ENCODE measurements around the gene ENTPD6. TPM values are rescaled to one million over a fixed set of nuclear protein-coding genes. Genes with fewer than 3 reads are reported as not detected.

The ENTPD6 gene
- total and polyA plus RNA-seq, 4 experiments from 2014 or later = 42.1 to 94.3 (median 68.0) TPM

DNA sequence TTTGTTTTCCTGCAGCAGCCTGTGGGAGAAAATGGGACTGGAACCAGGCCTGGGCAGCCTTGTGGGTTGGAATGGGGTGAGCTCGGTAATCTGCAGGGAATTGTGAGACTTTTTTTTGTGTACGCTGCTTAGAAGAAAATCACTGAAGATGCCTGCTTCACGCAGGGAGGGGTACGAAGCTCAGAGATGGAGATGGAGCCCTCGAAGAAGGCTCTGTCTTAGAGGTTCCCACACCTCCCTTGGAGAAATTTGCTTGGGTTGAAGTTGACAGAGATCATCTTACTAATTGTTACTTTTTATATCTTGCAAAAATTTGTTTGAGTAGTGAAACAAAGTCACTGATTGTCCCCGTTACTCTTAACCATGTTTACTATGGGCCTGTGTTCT lies 53.3 kb downstream of the ENTPD6 start:
- Mint-ChIP-seq H3K27ac (peak overlapping the region; percentile 1 to 91 (median 86)), H3K27me3 (no peaks in the 10 kb centered on the region), H3K4me3 (peak overlapping the region; percentile 89 to 97 (median 93)), H3K36me3 (peaks cover 4 to 6% of the 10 kb centered on the region in 2 donors), H3K4me1 (peaks cover 25 to 55% (median 40%) of the 10 kb centered on the region in 4 donors), H3K9me3 (peaks cover 0 to under 1% (median 0%) of the 10 kb centered on the region in 8 donors)
- ChIA-PET CTCF (ENCODE audit: partially characterized antibody) (no interaction called here), POLR2A (ENCODE audit: partially characterized antibody) (interaction anchor here (1.0 to 3.9 kb wide), 3 partner anchors 25 to 191 kb away, joined by 4 to 34 read pairs (median 10); partner anchors contain the start of genes ACSS1 and ENTPD6)
- H3K4me3 ChIP-seq (ENCODE audit: low read length in 2 of 2) = peak overlapping the region in 1 of 2 donors; percentile 94
- peak in 1 of 5 donors; percentile 2 for DNase-seq
- peaks cover 30% of the 10 kb centered on the region for H3K4me1 ChIP-seq (ENCODE audit: insufficient read depth, low read length)
- no peaks in the 10 kb centered on the region for H3K9me3 ChIP-seq (ENCODE audit: control insufficient read depth in 1 of 2, low read length in 2 of 2)
- H3K36me3 ChIP-seq (ENCODE audit: insufficient read depth, low read length) = no peaks in the 10 kb centered on the region
- no peaks in the 10 kb centered on the region for H3K27me3 ChIP-seq (ENCODE audit: insufficient read depth, low read length)
- intact Hi-C loops (cut with micrococcal nuclease) = loop anchor here (1.0 to 5.0 kb wide), 4 partner anchors 53 to 256 kb away; partner anchors contain the start of genes ABHD12, ACSS1, APMAP and ENTPD6
- H3K27ac ChIP-seq (ENCODE audit: low read depth, low read length) = peak overlapping the region; percentile 59

DNA sequence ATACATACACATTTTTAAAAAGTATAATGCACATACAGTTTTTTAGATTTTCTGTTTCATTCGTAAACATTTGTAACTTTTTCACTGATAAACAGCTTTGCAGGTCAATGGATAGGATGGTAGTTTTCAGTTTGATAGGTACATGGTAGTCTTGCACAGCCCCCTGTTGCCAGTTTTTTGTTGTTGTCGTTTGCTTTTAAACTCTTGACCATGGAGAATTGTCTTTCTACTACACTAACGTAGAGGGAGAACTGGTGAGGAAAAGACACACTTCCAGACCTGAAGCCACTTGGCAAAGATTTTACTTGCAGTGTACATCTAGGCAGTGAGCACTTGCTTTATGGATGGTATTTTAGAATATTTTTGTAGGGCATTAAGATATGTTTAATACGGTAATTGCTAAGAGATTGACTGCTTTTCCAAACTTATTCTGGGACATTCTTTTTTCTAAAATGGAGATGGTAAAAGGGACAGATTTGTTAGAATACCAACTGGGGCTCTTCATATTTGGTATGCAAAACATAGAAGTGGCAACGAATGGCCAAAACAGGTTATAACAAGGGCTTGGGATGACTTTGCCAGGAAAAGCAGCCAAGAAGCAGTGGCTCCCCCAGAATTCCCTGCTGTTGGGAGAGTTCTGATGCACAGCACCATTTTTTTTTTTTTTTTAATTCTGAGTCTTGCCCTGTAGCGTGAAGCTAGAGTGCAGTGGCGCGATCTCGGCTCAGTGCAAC lies 53.9 kb downstream of the ENTPD6 start:
- peak overlapping the region; percentile 59 for H3K27ac ChIP-seq (ENCODE audit: low read depth, low read length)
- intact Hi-C loops (cut with micrococcal nuclease) = loop anchor here (5.0 kb wide), 2 partner anchors 192 to 257 kb away; partner anchors contain the start of genes ACSS1 and APMAP

GRCh38 chr20:25250508-25250907 lies 55.0 kb downstream of the ENTPD6 start:
- H3K4me1 ChIP-seq (ENCODE audit: insufficient read depth, low read length) = peaks cover 30% of the 10 kb centered on the region
- POLR2A ChIA-PET (ENCODE audit: partially characterized antibody) = interaction anchor here (1.3 kb wide), 1 partner anchor 55 kb away, joined by 4 read pairs; the partner anchor contains the start of gene ENTPD6
- H3K4me1 Mint-ChIP-seq = peaks cover 29 to 62% (median 42%) of the 10 kb centered on the region in 4 donors
- no peaks in the 10 kb centered on the region for H3K36me3 ChIP-seq (ENCODE audit: insufficient read depth, low read length)
- peaks cover 4 to 6% of the 10 kb centered on the region in 2 donors for H3K36me3 Mint-ChIP-seq
- no peak overlapping the region for H3K4me3 ChIP-seq (ENCODE audit: low read length in 2 of 2)
- peak overlapping the region in 2 of 8 donors; percentile 18 to 89 for H3K4me3 Mint-ChIP-seq
- H3K27ac ChIP-seq (ENCODE audit: low read depth, low read length) = no peak overlapping the region
- intact Hi-C loops (cut with micrococcal nuclease) = no loop called here
- H3K9me3 Mint-ChIP-seq = no peaks in the 10 kb centered on the region
- DNase-seq = no peak
- H3K27ac Mint-ChIP-seq = no peak overlapping the region
- H3K9me3 ChIP-seq (ENCODE audit: control insufficient read depth in 1 of 2, low read length in 2 of 2) = no peaks in the 10 kb centered on the region
- H3K27me3 ChIP-seq (ENCODE audit: insufficient read depth, low read length) = no peaks in the 10 kb centered on the region
- H3K27me3 Mint-ChIP-seq = no peaks in the 10 kb centered on the region
- CTCF ChIA-PET (ENCODE audit: partially characterized antibody) = no interaction called here

More for the DNA sequence above, 53.9 kb downstream of the ENTPD6 start:
- Mint-ChIP-seq H3K36me3 (peaks cover 4 to 6% of the 10 kb centered on the region in 2 donors), H3K9me3 (no peaks in the 10 kb centered on the region), H3K4me1 (peaks cover 26 to 57% (median 41%) of the 10 kb centered on the region in 4 donors), H3K4me3 (peak overlapping the region; percentile 89 to 97 (median 93)), H3K27me3 (no peaks in the 10 kb centered on the region), H3K27ac (peak overlapping the region in 6 of 7 donors; percentile 1 to 91 (median 86))
- POLR2A ChIA-PET (ENCODE audit: partially characterized antibody) = interaction anchor here (0.6 to 3.9 kb wide), 3 partner anchors 54 to 191 kb away, joined by 3 to 34 read pairs (median 4); partner anchors contain the start of gene ENTPD6
- CTCF ChIA-PET (ENCODE audit: partially characterized antibody) = no interaction called here
- no peaks in the 10 kb centered on the region for H3K27me3 ChIP-seq (ENCODE audit: insufficient read depth, low read length)
- no peaks in the 10 kb centered on the region for H3K9me3 ChIP-seq (ENCODE audit: control insufficient read depth in 1 of 2, low read length in 2 of 2)
- peaks cover 30% of the 10 kb centered on the region for H3K4me1 ChIP-seq (ENCODE audit: insufficient read depth, low read length)
- DNase-seq = no peak
- H3K36me3 ChIP-seq (ENCODE audit: insufficient read depth, low read length) = no peaks in the 10 kb centered on the region
- peak overlapping the region in 1 of 2 donors; percentile 94 for H3K4me3 ChIP-seq (ENCODE audit: low read length in 2 of 2)

DNA sequence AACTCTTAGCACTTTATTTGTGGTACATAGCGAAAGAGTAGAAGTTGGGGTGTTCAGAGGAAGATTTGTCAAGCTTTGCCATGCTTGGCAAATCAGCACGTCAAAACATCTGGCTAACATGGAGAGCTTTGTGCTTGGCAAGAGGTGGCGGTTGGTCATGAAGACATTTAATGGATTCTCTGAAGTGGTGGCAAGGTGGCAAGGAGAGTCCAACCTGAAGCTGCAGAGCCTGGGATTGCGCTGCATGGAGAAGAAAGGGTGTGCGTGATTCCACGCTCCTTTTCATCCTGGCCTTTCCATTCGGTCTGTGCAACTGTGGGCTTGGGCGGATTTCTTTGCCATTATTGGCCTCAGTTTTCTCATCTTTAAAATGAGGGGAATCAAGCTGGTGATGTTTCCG lies 55.5 kb downstream of the ENTPD6 start:
- Mint-ChIP-seq H3K9me3 (no peaks in the 10 kb centered on the region), H3K27me3 (no peaks in the 10 kb centered on the region), H3K4me3 (no peak overlapping the region), H3K4me1 (peaks cover 29 to 61% (median 43%) of the 10 kb centered on the region in 4 donors), H3K27ac (no peak overlapping the region), H3K36me3 (peaks cover 4 to 6% of the 10 kb centered on the region in 2 donors)
- DNase-seq = no peak
- Histone ChIP-seq H3K4me3 (ENCODE audit: low read length in 2 of 2) (no peak overlapping the region), H3K4me1 (ENCODE audit: insufficient read depth, low read length) (peaks cover 30% of the 10 kb centered on the region), H3K36me3 (ENCODE audit: insufficient read depth, low read length) (no peaks in the 10 kb centered on the region), H3K27me3 (ENCODE audit: insufficient read depth, low read length) (no peaks in the 10 kb centered on the region), H3K27ac (ENCODE audit: low read depth, low read length) (no peak overlapping the region), H3K9me3 (ENCODE audit: control insufficient read depth in 1 of 2, low read length in 2 of 2) (no peaks in the 10 kb centered on the region)
- POLR2A ChIA-PET (ENCODE audit: partially characterized antibody) = interaction anchor here (1.3 kb wide), 1 partner anchor 56 kb away, joined by 4 read pairs; the partner anchor contains the start of gene ENTPD6
- intact Hi-C loops (cut with micrococcal nuclease) = no loop called here
- CTCF ChIA-PET (ENCODE audit: partially characterized antibody) = no interaction called here

- Mint-ChIP-seq H3K36me3 (peaks cover 4 to 8% of the 10 kb centered on the region in 2 donors), H3K4me3 (peak overlapping the region in 1 of 8 donors; percentile 13), H3K9me3 (no peaks in the 10 kb centered on the region), H3K4me1 (peaks cover 26 to 56% (median 43%) of the 10 kb centered on the region in 4 donors), H3K27ac (no peak overlapping the region), H3K27me3 (no peaks in the 10 kb centered on the region)
- Histone ChIP-seq H3K4me3 (ENCODE audit: low read length in 2 of 2) (no peak overlapping the region), H3K4me1 (ENCODE audit: insufficient read depth, low read length) (peaks cover 30% of the 10 kb centered on the region), H3K27me3 (ENCODE audit: insufficient read depth, low read length) (no peaks in the 10 kb centered on the region), H3K27ac (ENCODE audit: low read depth, low read length) (no peak overlapping the region), H3K9me3 (ENCODE audit: control insufficient read depth in 1 of 2, low read length in 2 of 2) (no peaks in the 10 kb centered on the region), H3K36me3 (ENCODE audit: insufficient read depth, low read length) (no peaks in the 10 kb centered on the region)
- ChIA-PET CTCF (ENCODE audit: partially characterized antibody) (no interaction called here), POLR2A (ENCODE audit: partially characterized antibody) (no interaction called here)
- intact Hi-C loops (cut with micrococcal nuclease) = no loop called here
- no peak for DNase-seq
Observed at GRCh38 chr20:25251558-25251957, 56.0 kb downstream of the ENTPD6 start.

GRCh38 chr20:25252230-25252651 lies 56.7 kb downstream of the ENTPD6 start:
- Mint-ChIP-seq H3K27ac (peak overlapping the region in 1 of 7 donors; percentile 12), H3K9me3 (no peaks in the 10 kb centered on the region), H3K36me3 (peaks cover 4 to 8% of the 10 kb centered on the region in 2 donors), H3K4me1 (peaks cover 19 to 49% (median 38%) of the 10 kb centered on the region in 4 donors), H3K27me3 (no peaks in the 10 kb centered on the region), H3K4me3 (peak overlapping the region in 1 of 8 donors; percentile 7)
- no peak for DNase-seq
- Histone ChIP-seq H3K27ac (ENCODE audit: low read depth, low read length) (no peak overlapping the region), H3K4me3 (ENCODE audit: low read length in 2 of 2) (no peak overlapping the region), H3K4me1 (ENCODE audit: insufficient read depth, low read length) (peaks cover 23% of the 10 kb centered on the region), H3K36me3 (ENCODE audit: insufficient read depth, low read length) (no peaks in the 10 kb centered on the region), H3K27me3 (ENCODE audit: insufficient read depth, low read length) (no peaks in the 10 kb centered on the region), H3K9me3 (ENCODE audit: control insufficient read depth in 1 of 2, low read length in 2 of 2) (no peaks in the 10 kb centered on the region)
- CTCF ChIA-PET (ENCODE audit: partially characterized antibody) = no interaction called here
- POLR2A ChIA-PET (ENCODE audit: partially characterized antibody) = no interaction called here
- intact Hi-C loops (cut with micrococcal nuclease) = no loop called here

GRCh38 chr20:25252686-25253421 lies 57.3 kb downstream of the ENTPD6 start:
- CTCF ChIA-PET (ENCODE audit: partially characterized antibody) = no interaction called here
- no peaks in the 10 kb centered on the region for H3K27me3 ChIP-seq (ENCODE audit: insufficient read depth, low read length)
- POLR2A ChIA-PET (ENCODE audit: partially characterized antibody) = no interaction called here
- H3K27ac ChIP-seq (ENCODE audit: low read depth, low read length) = no peak overlapping the region
- peaks cover 23% of the 10 kb centered on the region for H3K4me1 ChIP-seq (ENCODE audit: insufficient read depth, low read length)
- no peak overlapping the region for H3K4me3 ChIP-seq (ENCODE audit: low read length in 2 of 2)
- Mint-ChIP-seq H3K27me3 (no peaks in the 10 kb centered on the region), H3K9me3 (no peaks in the 10 kb centered on the region), H3K4me1 (peaks cover 19 to 48% (median 37%) of the 10 kb centered on the region in 4 donors), H3K4me3 (no peak overlapping the region), H3K27ac (no peak overlapping the region), H3K36me3 (peaks cover 4 to 11% of the 10 kb centered on the region in 2 donors)
- intact Hi-C loops (cut with micrococcal nuclease) = no loop called here
- no peaks in the 10 kb centered on the region for H3K9me3 ChIP-seq (ENCODE audit: control insufficient read depth in 1 of 2, low read length in 2 of 2)
- H3K36me3 ChIP-seq (ENCODE audit: insufficient read depth, low read length) = no peaks in the 10 kb centered on the region
- no peak for DNase-seq
